Stimulated activated memory B cell treated with anti-CD40 and anti-IgM and Interleukin-4, amounts not matched to agents 10 μg/mL and 1 μg/mL and 100 μg/mL, for 72 hours (primary cell): ENCODE data around the gene ARHGAP26.
A peak's percentile ranks its signal among the peaks of the same experiment; 100 is the strongest.

Experiments used
- ATAC-seq: fragments of 150-1000 bp; cut with Tn5 transposase; 2 replicates; pipeline ENCODE4 v1.10.0; 2021
- H3K27ac Mint-ChIP-seq: one replicate; pipeline ENCODE4 v1.8.0; 2022; ENCODE audit warnings: mild to moderate bottlenecking, mixed read lengths
- H3K27me3 Mint-ChIP-seq: one replicate; pipeline ENCODE4 v1.8.0; 2022; ENCODE audit warnings: mixed read lengths
- H3K36me3 Mint-ChIP-seq: one replicate; pipeline ENCODE4 v1.8.0; 2022; ENCODE audit warnings: mixed read lengths
- H3K4me1 Mint-ChIP-seq: one replicate; pipeline ENCODE4 v1.8.0; 2022; ENCODE audit warnings: mixed read lengths
- H3K4me3 Mint-ChIP-seq: one replicate; pipeline ENCODE4 v1.8.0; 2022; ENCODE audit warnings: mild to moderate bottlenecking, moderate library complexity, mixed read lengths
- H3K9me3 Mint-ChIP-seq: one replicate; pipeline ENCODE4 v1.8.0; 2022; ENCODE audit warnings: mixed read lengths

The ARHGAP26 gene

DNA sequence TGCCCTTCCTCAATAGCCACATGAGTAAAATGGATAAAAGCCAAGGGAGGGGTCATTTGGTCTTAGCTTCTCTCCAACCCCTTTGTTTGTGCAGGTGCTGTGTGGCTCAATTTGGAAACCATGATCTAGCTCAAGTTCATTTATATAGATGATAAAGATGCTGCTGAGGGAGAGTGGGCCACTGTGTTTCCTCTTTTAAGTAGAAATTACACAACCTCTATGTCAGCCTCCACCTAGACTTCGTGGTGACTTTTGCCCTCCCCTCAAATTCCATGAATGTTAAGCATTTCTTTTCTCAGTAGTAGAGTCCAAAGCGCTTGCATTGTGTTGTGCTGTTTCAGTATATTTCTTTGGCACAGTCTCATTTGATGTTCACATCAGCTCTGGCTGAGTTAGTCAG, 241.4 kb downstream of the ARHGAP26 start:
- H3K9me3 Mint-ChIP-seq: no peaks in the 10 kb centered on the region
- no peaks in the 10 kb centered on the region for H3K27me3 Mint-ChIP-seq
- H3K4me3 Mint-ChIP-seq: no peak overlapping the region
- H3K27ac Mint-ChIP-seq: no peak overlapping the region
- ATAC-seq: no peak
- peaks cover 24% of the 10 kb centered on the region for H3K4me1 Mint-ChIP-seq
- H3K36me3 Mint-ChIP-seq: no peaks in the 10 kb centered on the region

GRCh38 chr5:143013176-143013891, 243.2 kb downstream of the ARHGAP26 start:
- H3K4me1 Mint-ChIP-seq: peaks cover 13% of the 10 kb centered on the region
- H3K27me3 Mint-ChIP-seq: no peaks in the 10 kb centered on the region
- no peak overlapping the region for H3K27ac Mint-ChIP-seq
- H3K9me3 Mint-ChIP-seq: peaks cover 8% of the 10 kb centered on the region
- peaks cover 7% of the 10 kb centered on the region for H3K36me3 Mint-ChIP-seq
- ATAC-seq: no peak
- H3K4me3 Mint-ChIP-seq: no peak overlapping the region

- peaks cover 8% of the 10 kb centered on the region for H3K4me1 Mint-ChIP-seq
- no peak overlapping the region for H3K4me3 Mint-ChIP-seq
- H3K9me3 Mint-ChIP-seq: peaks cover 8% of the 10 kb centered on the region
Observed at GRCh38 chr5:143014017-143014651, 244.0 kb downstream of the ARHGAP26 start.

DNA sequence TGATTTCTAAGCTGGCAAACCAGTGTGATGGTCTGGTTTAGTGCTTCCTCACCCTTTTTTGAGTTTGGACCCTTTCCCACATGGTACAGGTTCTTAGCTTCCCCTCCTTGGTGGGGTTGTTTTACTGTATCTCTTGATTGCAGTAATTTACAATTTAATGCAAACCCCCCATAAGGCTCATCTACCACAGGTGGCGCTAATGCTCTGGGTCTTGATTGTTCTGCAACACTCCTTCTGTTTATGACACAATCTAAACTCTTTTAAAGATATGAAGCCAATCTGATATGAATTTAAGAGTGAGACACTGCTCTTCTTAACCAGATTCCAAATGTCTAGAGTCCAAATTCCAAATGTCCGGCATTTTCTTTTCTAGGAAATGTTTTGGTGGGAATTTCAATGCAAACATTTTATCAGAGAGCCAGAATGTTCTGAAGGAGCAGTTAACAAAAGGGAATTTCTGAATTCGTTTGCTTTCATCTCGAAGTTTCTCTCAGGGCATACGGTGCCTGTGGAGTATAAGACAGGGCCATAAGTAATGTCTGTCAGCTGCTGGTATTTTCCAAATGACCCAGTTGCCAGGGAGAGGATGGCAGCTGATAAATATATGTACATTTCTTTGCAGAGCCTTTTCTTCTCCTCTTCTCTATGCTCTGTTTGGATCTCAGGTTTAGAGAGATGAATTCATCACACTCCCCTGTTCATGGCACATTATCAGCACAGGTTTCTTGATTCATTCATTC, 246.8 kb downstream of the ARHGAP26 start:
- no peaks in the 10 kb centered on the region for H3K27me3 Mint-ChIP-seq
- peaks cover 8% of the 10 kb centered on the region for H3K9me3 Mint-ChIP-seq
- no peak overlapping the region for H3K4me3 Mint-ChIP-seq
- no peak for ATAC-seq
- peaks cover 9% of the 10 kb centered on the region for H3K36me3 Mint-ChIP-seq
- H3K4me1 Mint-ChIP-seq: peaks cover 16% of the 10 kb centered on the region
- H3K27ac Mint-ChIP-seq: no peak overlapping the region

More at GRCh38 chr5:143014017-143014651, 244.0 kb downstream of the ARHGAP26 start:
- no peaks in the 10 kb centered on the region for H3K27me3 Mint-ChIP-seq
- no peak for ATAC-seq
- H3K36me3 Mint-ChIP-seq: peaks cover 9% of the 10 kb centered on the region
- H3K27ac Mint-ChIP-seq: no peak overlapping the region

GRCh38 chr5:143017541-143017940, 247.4 kb downstream of the ARHGAP26 start:
- Mint-ChIP-seq H3K9me3 (peaks cover 8% of the 10 kb centered on the region), H3K4me3 (no peak overlapping the region), H3K27ac (no peak overlapping the region), H3K36me3 (peaks cover 9% of the 10 kb centered on the region), H3K4me1 (peaks cover 16% of the 10 kb centered on the region), H3K27me3 (no peaks in the 10 kb centered on the region)
- ATAC-seq: no peak

GRCh38 chr5:143017992-143018391, 247.8 kb downstream of the ARHGAP26 start:
- peaks cover 8% of the 10 kb centered on the region for H3K9me3 Mint-ChIP-seq
- peaks cover 17% of the 10 kb centered on the region for H3K4me1 Mint-ChIP-seq
- H3K27me3 Mint-ChIP-seq: no peaks in the 10 kb centered on the region
- no peak for ATAC-seq
- H3K36me3 Mint-ChIP-seq: peaks cover 9% of the 10 kb centered on the region
- no peak overlapping the region for H3K27ac Mint-ChIP-seq
- H3K4me3 Mint-ChIP-seq: no peak overlapping the region

- H3K4me1 Mint-ChIP-seq: peaks cover 28% of the 10 kb centered on the region
- no peaks in the 10 kb centered on the region for H3K27me3 Mint-ChIP-seq
- H3K9me3 Mint-ChIP-seq: peaks cover 8% of the 10 kb centered on the region
- peaks cover 9% of the 10 kb centered on the region for H3K36me3 Mint-ChIP-seq
- no peak overlapping the region for H3K4me3 Mint-ChIP-seq
- peak overlapping the region; percentile 87 for H3K27ac Mint-ChIP-seq
- peak; percentile 48 for ATAC-seq
Observed at GRCh38 chr5:143019157-143019556, 249.0 kb downstream of the ARHGAP26 start.

GRCh38 chr5:143019614-143020515, 249.7 kb downstream of the ARHGAP26 start:
- no peak overlapping the region for H3K4me3 Mint-ChIP-seq
- peaks cover 28% of the 10 kb centered on the region for H3K4me1 Mint-ChIP-seq
- peak overlapping the region; percentile 87 for H3K27ac Mint-ChIP-seq
- peak; percentile 90 for ATAC-seq
- H3K27me3 Mint-ChIP-seq: no peaks in the 10 kb centered on the region
- H3K9me3 Mint-ChIP-seq: peaks cover 8% of the 10 kb centered on the region
- peaks cover 9% of the 10 kb centered on the region for H3K36me3 Mint-ChIP-seq

GRCh38 chr5:143021595-143021994, 251.4 kb downstream of the ARHGAP26 start:
- ATAC-seq: no peak
- Mint-ChIP-seq H3K27ac (no peak overlapping the region), H3K4me1 (peaks cover 28% of the 10 kb centered on the region), H3K9me3 (peaks cover 8% of the 10 kb centered on the region), H3K4me3 (no peak overlapping the region), H3K36me3 (peaks cover 9% of the 10 kb centered on the region), H3K27me3 (no peaks in the 10 kb centered on the region)

DNA sequence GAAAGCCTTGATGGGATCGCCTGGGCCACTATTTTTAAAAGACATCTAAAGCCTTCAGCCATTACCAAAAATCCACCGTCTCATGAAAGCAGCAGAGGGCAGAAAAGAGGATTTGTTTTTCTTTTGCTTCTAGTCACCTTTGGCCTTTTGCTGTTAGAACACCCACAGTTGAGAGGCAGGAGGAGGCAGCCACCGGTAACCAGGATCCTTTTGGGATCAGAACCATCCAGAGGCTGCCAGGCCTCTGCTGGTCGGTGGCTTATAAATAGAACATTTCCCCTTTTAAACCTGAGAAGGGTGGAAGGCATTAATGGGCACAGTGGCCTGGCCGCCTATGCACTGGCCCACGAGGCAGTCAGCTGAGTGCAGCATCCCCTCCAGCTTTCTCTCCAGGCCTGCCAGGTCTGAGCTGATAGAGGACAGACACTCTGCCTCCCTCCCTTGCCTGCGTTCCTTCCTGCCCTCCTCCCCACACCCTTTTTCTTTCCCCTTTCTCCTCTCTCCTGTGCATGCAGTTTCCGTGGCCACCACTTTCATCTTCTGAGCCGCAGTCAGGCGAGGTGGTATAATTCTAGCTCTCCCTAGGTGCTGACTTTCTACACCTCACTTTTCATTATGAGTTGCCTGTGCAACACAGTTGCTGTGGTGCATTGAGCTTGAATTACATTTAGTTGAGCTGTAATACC, 253.4 kb downstream of the ARHGAP26 start:
- peaks cover 28% of the 10 kb centered on the region for H3K4me1 Mint-ChIP-seq
- no peak overlapping the region for H3K4me3 Mint-ChIP-seq
- no peaks in the 10 kb centered on the region for H3K9me3 Mint-ChIP-seq
- no peaks in the 10 kb centered on the region for H3K27me3 Mint-ChIP-seq
- H3K27ac Mint-ChIP-seq: peak overlapping the region; percentile 55
- peak; percentile 24 for ATAC-seq
- no peaks in the 10 kb centered on the region for H3K36me3 Mint-ChIP-seq

GRCh38 chr5:143024228-143024920, 254.2 kb downstream of the ARHGAP26 start:
- Mint-ChIP-seq H3K9me3 (no peaks in the 10 kb centered on the region), H3K4me3 (no peak overlapping the region), H3K27me3 (no peaks in the 10 kb centered on the region), H3K36me3 (no peaks in the 10 kb centered on the region), H3K27ac (peak overlapping the region; percentile 55), H3K4me1 (peaks cover 23% of the 10 kb centered on the region)
- no peak for ATAC-seq

- H3K27me3 Mint-ChIP-seq: no peaks in the 10 kb centered on the region
- peaks cover 20% of the 10 kb centered on the region for H3K4me1 Mint-ChIP-seq
- ATAC-seq: no peak
- H3K36me3 Mint-ChIP-seq: no peaks in the 10 kb centered on the region
- no peaks in the 10 kb centered on the region for H3K9me3 Mint-ChIP-seq
- H3K4me3 Mint-ChIP-seq: no peak overlapping the region
- H3K27ac Mint-ChIP-seq: no peak overlapping the region
Observed at GRCh38 chr5:143025376-143025775, 255.2 kb downstream of the ARHGAP26 start.

DNA sequence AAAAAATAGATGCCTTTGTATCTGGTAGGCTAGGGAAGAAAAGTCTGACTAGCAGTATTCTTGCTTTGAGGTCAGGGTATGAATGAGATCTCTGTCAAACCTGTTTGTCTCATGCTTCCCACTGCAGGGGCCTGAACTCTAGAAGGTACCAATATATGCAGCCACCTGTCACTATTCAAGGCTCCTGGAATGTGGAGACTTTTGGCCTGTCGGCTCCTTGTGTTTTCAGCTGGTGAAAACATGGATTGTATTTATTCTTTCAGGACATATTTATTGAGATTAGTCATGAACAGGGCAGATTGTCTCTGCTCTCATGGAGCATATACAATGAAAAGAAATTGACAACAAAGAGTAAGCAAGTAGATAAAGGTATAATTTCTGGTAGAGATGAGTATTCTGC, 255.8 kb downstream of the ARHGAP26 start:
- Mint-ChIP-seq H3K9me3 (no peaks in the 10 kb centered on the region), H3K4me3 (no peak overlapping the region), H3K27me3 (no peaks in the 10 kb centered on the region), H3K4me1 (peaks cover 25% of the 10 kb centered on the region), H3K27ac (no peak overlapping the region), H3K36me3 (no peaks in the 10 kb centered on the region)
- no peak for ATAC-seq

DNA sequence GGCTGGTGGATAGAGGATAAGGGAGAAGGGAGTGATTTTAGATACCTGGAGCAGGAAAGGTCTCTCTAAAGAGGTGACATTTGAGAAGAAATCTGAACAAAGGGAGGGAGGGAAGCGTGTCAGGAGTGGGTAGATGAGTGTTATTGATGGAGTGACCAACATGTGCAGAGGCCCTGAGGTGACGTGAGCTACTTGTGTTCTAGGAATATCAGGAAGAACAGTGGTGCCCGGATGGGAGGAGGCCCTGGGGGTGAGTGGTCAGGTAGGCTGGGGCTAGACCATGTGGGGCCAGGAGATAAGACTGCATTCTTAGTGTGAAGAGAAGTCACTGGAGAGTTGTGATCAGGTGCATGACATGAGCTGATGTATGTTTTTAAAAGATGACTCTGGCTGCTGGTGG, 256.2 kb downstream of the ARHGAP26 start:
- Mint-ChIP-seq H3K27me3 (no peaks in the 10 kb centered on the region), H3K9me3 (no peaks in the 10 kb centered on the region), H3K36me3 (no peaks in the 10 kb centered on the region), H3K4me1 (peaks cover 29% of the 10 kb centered on the region), H3K27ac (no peak overlapping the region), H3K4me3 (no peak overlapping the region)
- ATAC-seq: no peak
